ENCODE results near the gene SNCB.
"Not testable (repeated sequence)": the region's sequence is repeated elsewhere in the genome, so short reads cannot be mapped to it uniquely, and the experiment has no call there.

SNCB gene

DNA sequence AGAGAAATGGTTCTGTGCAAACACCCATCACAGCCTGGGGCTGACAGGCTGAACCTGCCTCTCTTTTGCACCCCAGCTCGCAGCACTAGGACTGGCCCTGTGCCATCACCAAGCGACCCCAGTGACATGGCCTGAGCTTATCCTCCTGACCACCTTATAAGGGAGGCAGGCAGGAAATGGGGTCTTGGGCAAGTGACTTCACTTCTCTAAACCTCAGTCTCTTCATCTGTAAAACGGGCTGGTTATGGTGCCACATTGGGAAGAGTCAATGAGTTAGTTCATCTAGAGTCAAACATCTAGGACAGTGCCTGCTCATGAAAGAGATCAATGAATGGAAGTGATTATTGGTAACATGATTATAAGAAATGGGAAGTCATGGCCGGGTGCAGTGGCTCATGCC, 6.2 kb downstream of the SNCB start:
- no peak for DNase-seq (ENCODE audit: low spot score)

DNA sequence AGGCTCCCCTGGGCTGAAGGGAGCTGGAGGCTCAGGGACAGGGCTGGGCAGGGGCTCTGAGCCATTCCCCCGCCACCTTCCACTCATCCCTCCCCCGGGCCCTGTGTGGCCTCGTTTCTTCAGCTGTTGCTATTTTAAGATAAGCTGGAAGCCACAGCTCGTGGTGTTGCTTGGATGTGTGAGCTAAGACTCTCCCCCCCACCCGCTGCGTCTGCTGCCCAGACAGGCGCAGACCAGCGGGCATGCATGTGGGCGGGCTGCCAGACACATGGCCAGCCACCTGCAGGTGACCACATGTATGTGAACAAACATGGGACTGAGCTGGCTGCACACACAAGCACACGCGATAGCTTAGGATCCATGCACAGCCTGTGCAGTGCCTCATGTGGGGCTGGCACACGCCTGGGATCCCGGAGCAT, 8.7 kb downstream of the SNCB start:
- DNase-seq (ENCODE audit: low spot score) = no peak

DNA sequence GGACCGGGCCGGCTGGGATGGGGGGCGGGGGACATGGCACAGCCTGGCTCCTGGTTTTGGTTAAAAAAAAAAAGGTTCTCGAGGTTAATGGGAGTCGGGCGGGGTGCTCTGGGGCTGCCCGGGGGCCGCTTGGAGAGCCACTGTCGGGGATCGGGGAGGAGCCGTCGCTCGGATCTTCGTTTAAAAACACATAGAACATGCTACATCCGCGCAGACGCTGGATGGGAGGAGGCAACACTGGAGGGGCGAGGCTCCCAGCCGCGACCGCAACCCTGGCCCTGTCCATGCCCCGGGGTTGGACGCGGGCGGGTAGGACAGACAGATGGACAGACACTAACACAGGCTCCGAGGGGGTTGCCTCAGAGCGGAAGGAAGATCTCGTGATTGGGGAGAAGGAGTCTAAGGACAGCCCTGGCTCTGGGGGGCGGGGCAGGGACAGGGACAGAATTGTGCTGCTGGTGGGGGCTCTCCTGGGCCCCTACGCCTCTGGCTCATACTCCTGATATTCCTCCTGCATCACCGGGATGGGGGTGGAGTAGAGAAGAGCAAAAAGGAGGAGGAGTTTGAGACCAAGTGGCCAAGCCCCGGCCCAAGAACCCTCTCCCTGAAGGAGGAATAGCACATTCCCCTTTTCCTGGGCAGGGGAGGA, 9.9 kb downstream of the SNCB start:
- no peak for DNase-seq (ENCODE audit: low spot score)

DNA sequence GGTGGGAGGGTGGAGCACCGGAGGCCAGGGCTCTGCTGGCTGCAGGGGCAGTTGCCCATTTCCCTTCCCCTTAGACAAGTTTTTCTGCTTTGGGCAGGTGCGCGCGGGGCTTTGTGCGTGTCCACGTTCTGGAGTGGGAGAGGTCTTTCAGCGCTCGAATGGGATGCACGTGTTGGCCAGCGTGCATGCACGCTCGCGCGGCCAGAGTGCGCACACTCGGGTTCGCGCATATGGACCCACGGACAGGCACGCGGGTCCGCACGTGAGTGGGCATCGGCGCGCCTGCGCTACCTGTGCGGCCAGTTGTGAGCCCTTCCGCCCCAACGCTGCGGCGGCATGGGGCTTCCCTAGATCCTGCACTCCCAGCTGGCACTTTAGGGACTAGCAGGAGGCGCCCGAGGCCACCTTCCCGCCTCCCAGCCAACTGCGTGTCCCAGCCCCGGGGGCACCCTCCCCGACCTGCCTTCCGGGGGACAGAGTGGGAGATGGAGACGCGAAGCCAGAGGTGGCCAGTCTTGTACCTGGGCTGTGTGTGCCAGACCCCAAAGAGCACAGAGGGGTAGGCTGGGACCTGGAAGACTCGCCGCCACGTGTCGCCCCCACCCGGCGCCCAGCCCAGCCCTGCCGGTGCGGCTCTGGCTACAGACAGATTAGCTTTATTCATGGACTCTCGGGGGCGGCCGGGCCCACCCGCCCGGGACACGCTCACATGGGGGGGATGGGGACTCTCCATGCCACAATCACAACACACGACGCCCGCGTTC, 10.6 kb downstream of the SNCB start:
- DNase-seq (ENCODE audit: low spot score) = no peak

DNA sequence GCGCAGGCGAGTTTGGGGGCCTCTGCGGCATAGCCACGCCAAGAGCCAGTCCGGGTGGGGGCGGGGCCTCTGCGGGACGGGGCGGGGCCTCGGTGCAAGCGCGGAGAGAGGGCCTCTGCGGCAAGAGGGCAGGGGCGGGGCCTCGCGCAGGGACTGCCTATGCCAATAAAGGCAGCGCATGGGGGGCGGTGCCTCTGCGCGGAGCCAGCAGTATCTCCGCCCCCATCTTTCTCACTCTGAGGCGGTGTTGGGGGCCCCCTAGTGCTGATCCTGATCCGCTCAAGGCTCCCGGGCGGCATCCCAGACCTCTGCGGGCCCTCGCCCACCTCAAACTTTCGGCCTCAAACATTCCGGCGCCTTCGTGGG, 11.1 kb downstream of the SNCB start:
- DNase-seq (ENCODE audit: low spot score) = peak; percentile 79

DNA sequence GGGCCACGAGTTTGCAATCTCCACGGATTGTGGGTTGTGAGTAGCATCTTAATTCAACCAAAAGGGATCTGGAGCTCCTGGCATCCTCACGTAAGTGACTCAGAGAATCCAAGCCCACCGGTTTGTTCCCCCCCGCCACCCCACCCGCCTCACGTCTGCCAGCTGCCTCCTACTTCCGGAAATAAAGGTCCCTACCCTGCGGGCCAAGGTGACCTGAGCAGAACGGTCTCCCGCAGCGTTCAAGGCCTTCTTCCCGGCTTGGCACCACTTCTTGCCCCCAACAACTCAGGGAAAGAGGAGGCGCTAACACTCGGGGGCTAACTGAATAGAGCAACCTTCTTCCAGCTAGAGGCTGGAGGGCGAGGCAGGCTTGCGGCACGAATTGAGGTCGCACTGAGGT, 11.6 kb downstream of the SNCB start:
- no peak for DNase-seq (ENCODE audit: low spot score)

DNA sequence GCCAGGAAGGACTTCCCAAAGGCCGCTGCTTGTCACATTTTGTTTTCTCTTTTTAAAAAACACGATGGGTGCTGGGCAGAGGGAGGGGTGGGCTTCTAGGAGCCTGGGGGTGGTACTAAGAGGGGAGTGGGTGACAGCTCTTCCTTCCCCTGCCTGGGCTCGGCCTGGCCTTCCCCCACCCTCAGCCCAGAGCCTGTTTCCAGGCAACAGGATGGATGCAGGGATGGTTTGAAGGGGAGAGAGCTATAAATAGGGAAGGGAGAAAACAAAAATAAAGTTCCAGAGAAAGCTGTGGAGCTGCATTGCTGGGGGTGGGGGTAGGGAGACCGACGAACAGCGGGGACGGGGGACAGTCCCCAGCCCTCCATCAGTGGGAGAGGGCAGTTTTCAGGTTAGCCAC, 13.8 kb downstream of the SNCB start:
- no peak for DNase-seq (ENCODE audit: low spot score)

DNA sequence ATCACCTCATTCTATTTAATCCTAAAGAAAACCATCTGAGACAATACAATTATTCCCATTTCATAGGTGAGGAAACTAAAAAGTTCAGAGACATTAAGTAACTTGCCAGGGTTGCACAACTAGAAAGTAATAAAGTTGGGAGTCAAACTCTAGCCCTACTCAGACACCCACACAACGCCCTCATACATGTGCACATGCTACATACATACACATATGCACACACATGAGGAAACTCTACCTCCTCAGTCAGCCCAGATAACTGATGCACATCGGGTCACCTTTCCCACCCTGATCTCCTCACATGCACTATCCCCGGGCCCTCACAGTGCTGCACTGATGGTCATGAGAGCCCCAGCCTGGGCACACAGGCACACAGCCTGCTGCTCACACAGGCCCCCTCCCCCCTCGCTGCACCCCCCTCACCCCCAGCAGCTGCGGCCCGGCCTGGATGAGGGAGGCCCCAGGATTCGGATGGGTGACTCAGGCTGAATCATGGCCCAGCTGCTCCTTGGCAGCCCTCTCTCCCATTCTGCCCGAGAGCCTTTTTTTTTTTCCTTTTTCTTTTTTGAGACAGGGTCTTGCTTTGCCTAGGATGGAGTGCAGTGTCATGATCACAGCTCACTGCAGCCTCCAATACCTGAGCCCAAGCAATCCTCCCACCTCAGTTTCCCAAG, 15.4 kb downstream of the SNCB start:
- peak; percentile 84 for DNase-seq (ENCODE audit: low spot score)

DNA sequence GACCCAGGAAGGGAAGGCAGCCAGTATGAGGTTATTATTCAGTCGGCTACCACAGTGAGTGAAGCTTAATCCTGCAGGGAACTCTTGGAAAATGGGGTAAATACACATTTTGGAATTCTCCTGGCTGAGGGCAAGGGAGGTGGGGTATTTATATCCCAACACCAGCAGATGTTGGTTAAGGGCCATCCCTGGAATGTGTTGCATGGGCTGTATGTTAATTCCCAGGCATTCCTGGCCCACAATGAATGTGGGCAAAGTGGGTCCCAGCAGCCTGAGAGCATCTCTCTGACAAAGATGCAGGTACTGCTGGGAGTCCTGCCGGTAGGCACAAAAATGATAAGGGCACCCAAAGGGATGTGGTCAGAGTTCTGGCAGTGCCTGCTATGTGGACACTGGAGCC, 17.5 kb downstream of the SNCB start:
- no peak for DNase-seq (ENCODE audit: low spot score)

DNA sequence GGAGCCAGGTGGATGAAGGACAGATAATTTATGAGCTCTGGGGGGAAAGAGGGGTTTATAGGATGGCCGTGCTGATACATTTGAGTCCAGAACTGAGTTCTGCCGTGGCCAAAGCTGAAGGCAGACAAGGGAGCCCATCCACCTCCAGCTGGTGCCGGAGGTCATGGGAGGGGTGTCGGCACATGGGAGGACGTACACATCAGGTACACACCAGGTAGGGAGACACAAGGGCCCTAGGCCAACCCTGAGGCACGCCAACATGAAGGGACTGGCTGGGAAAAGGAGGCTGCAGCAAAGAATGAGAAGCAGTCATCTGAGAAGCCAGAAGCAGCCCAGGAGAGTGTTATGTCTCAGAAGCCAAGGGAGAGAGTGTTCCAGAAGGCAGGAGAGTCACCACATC, 18.3 kb downstream of the SNCB start:
- no peak for DNase-seq (ENCODE audit: low spot score)

DNA sequence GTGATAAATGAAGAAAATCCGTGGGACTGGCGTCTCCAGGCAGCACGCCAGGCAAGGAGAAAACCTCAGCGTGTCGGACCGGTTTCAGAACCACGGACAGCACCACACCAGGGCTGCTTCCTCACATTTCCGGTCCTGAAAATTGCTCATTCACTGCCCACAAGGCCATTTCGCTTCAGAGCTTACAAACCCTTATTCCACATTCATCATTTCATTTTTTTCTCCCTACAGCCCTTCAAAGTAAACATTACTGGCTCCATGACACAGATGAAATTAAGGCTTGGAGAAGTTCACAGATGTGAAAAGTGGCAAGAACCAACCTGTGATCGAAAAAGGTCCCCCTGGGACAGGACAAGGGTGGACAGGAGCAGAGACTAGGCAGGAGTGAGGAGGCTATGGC, 18.9 kb downstream of the SNCB start:
- peak; percentile 83 for DNase-seq (ENCODE audit: low spot score)

DNA sequence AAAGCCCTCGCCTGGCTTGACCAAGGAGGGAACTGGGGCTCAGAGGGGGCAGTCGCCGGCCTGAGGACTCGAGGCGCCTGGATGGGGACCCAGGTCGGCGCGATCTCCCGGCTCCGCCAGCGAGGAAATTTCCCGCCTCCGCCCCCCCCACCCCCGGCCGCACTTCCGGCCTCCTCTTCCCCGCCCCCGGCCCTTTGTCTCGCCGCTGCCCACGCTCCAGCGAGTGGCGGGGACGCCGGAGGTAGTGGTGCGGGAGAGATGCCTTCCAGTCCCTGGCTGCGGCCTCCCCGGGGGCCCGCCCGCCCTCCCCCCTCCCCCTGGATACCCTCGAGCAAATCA, 19.9 kb downstream of the SNCB start:
- no peak for DNase-seq (ENCODE audit: low spot score)

DNA sequence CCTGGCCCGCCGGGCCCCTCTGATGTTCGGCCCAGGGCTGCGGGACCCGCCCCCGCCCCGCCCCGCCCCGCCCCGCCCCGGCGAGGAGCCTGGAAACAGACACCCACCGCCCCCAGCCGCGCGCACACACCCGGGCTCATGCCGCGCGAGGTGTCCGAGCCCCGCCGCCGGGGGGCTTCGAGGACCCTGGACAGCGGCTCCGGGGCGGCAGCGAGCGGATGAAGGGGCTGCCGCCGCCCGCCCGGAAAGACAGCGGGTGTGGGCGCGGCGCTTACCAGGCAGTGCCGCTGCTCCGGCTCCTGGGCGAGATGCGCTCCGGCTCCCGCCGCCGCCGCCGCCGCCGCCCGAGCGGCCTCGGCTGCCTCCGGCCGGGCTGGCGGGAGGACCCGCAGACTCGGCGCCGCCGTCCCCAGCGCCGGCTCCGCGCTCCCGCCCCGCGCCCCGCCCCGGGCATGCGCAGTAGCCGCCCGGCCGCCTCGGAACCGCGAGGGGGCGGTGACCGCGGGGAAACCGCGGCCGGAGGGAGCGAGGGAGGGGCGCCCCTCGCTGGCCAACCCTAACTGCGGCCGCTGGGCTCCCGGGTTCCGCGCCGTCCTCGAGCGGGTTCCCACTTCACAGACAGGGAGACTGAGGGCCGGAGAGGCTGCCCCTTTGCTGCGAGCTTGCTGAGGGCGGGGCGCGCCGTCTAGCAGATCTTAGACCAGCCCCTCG, 20.5 kb downstream of the SNCB start, which contains the start of gene GPRIN1:
TSS of gene GPRIN1 (minus strand) at position 433 of the 711 bp plus-strand sequence. CDS start 10,322 bp downstream, outside the sequence.
- peak; percentile 96 for DNase-seq (ENCODE audit: low spot score)

DNA sequence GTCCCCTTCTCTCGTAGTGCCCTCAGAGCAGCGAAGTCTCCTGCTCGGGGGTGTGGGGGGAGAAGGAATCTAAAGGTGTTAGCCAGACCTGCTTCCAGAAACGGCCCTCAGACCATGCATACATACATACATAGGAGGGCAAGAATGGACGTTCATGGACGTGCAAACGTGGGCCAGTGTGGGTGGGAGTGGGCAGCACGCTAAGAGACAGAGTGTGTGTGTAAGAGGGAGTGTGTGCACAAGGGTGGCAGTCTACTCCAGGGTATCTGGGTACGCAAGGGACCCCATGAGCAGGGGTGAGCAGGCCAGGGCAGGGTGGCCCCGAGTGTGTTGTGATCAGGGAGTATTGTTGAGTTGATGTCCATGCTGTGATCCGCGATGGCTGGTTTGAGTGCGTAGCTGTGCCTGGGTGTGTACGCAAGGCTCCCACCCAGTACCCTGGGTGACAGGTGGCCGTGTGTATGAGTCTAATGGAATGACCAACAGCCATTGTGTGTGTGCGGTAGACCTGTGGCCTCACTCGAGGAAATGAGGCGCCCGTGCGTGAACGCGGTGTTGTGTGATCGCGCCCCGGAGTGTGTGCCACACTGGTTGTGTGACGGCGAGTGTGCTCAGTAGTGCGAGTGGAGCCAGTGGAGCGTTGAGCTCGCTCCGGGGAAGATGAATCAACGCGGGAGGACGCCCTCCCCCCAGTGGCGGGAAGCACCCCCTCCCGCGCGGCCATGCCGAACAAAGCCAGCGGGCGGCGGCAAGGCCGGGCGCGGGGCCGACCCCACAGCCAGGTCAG, 21.2 kb downstream of the SNCB start:
- DNase-seq (ENCODE audit: low spot score) = no peak

DNA sequence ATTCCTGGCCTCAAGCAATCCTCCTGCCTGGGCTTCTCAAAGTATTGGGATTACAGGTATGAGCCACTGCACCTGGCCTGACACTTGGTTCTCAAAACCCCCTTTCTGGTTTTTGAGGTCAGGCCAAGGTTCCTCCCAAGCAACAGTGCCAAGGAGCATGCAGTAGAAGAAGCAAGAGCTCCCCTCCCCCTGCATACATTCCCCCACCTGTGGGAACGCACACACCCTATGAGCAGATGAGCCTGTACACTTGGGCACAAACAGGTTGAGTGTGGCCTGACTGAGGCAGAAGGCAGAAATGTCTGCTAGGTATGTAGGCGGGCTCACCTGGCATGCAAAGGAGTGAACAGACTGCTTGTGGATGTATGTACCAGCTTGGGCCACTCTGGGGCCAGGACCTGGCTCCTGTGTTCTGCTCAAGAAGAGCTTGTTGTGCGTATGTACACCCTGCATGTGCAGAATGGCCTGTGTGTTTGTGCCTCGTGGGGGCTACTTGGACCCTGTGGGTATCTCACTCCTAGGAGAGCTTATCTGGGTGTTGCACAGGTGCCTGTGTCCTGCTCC, 22.1 kb downstream of the SNCB start:
- no peak for DNase-seq (ENCODE audit: low spot score)

DNA sequence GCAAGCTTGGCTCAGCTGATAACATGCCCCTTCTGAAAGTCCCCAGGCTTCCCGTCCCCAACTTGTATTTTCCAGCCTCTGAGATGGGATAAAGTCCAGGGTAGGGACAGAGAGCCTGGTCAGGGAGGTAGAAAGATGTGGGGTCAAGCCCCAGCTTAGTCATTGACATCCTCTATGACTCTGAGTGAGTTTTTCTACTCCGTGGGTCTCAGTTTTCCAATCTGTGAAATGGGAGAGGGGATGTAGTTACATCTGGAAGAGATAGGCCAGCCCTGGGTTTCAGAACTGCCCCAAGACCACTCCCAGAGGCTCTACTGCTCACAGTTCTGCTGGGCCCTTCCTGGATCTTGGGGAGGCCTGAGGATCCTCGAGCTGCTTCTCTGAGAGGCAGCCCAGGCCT, 23.5 kb downstream of the SNCB start:
- DNase-seq (ENCODE audit: low spot score) = no peak

DNA sequence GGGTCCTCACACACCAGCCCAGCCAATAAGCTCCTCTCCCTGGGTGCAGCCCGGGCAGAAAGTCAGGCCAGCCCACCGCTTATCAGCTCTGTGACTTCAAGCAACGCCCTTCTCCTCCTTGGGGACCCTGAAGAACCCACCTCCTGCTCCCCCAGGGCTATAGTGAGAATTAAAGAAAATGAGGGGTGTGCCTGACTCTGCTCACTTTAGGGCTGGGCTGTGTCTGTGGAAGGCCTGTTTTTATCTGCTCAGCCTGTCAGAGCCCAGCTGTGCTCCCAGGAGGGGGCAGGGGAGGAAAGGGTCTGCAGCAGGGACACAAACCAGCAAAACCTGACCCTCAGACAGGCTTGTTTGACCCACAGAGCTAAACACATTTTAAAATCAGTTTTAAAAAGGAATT, 24.3 kb downstream of the SNCB start:
- DNase-seq (ENCODE audit: low spot score) = no peak

DNA sequence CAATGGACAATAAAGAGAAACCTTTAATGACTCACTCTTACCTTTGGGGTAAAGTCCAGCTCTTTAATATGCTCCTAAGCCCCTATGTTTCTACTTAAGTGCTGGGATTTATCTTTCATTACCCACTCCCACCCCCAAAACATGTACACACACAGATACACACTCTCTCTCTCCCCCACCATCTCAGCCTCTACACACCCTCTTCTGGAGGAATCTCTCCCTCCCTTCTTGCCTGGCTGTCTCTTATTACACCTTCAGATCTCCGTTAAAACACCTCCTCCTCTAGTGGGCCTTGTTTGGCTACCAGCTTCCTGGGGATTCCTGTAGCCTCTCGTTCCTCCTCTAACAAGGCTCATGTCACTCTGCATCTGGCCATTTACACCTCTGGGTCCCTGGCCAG, 27.2 kb downstream of the SNCB start:
- DNase-seq (ENCODE audit: low spot score) = no peak

DNA sequence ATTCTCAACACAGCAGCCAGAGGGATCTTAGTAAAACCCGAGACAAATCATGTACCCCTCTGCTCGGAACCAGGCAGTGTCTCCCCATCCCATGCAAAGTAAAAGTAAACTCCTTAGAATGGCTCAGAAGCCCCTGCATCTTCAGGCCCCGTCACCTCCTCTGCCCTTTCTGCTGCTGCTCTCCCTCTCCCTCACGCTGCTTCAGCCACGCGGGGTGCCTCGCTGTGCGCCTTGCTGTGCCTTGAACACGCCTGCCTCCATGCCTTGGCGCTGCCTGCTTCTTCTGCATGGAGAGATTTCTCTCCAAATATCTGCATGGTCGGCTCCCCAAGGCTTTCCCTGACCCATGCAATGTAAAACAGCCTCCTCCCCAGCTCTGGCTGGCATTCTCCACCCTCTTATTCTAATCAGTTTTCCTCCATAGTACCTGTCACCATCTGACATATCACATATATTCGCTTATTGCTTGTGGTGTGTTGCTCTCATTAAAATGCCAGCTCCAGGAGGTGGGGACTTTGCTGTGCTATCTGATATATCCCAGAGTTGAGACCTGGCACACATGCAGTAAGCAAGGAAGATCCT, 28.3 kb downstream of the SNCB start:
- DNase-seq (ENCODE audit: low spot score) = no peak

DNA sequence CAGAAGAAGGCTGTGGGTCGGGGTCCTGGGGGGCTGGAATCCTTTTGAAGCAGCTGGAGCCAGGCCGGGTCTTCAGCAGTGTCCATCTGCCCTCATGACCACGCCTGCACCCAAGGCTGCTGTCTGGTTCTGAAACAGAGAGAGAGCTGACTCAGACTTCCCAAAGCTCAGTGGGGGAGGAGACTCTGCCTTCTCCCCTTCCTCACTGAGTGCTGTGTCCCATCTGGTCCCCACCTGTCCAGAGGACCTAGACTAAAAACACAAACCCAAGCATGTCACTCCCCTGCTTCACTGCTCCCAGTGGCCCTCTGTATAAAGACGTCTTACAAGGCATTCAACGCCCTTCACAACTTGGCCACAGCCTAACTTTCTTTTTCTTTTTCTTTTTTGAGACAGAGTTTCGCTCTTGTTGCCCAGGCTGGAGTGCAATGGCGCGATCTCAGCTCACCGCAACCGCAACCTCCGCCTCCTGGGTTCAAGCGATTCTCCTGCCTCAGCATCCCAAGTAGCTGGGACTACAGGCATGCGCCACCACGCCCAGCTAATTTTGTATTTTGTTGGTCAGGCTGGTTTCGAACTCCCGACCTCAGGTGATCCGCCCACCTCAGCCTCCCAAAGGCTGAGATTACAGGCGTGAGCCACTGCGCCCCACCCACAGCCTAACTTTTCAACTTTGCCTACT, 30.4 kb downstream of the SNCB start:
- not testable (repeated sequence) for DNase-seq (ENCODE audit: low spot score)

Data from AG08395 (cell line).